ENCODE results near the gene SLC24A4.

The SLC24A4 gene

GRCh38 chr14:92546347-92547053, 223.5 kb downstream of the SLC24A4 start:
- no peaks in the 10 kb centered on the region for H3K36me3 ChIP-seq (ENCODE audit: control insufficient read depth, insufficient read depth, low read length)
- WGBS, 2 experiments (ENCODE audit: insufficient coverage in 2 of 2): 88% methylated on average over 4 of the region's 7 CpGs; no CpG with 5 or more reads in 1 of the 2 experiments
- H3K27ac ChIP-seq (ENCODE audit: low read depth, low read length, severe bottlenecking): no peak overlapping the region
- no peak overlapping the region for H3K4me3 ChIP-seq (ENCODE audit: extremely low read depth, insufficient read depth, low read length, poor library complexity, severe bottlenecking)
- peaks cover 4% of the 10 kb centered on the region for H3K4me1 ChIP-seq (ENCODE audit: control insufficient read depth, insufficient read depth, low read length, poor library complexity, severe bottlenecking)
- H3K9me3 ChIP-seq (ENCODE audit: control insufficient read depth, low read length): no peaks in the 10 kb centered on the region

GRCh38 chr14:92549105-92549858, 226.3 kb downstream of the SLC24A4 start:
- Histone ChIP-seq H3K36me3 (ENCODE audit: control insufficient read depth, insufficient read depth, low read length) (no peaks in the 10 kb centered on the region), H3K4me1 (ENCODE audit: control insufficient read depth, insufficient read depth, low read length, poor library complexity, severe bottlenecking) (peaks cover 18% of the 10 kb centered on the region), H3K9me3 (ENCODE audit: control insufficient read depth, low read length) (no peaks in the 10 kb centered on the region), H3K27ac (ENCODE audit: low read depth, low read length, severe bottlenecking) (no peak overlapping the region), H3K4me3 (ENCODE audit: extremely low read depth, insufficient read depth, low read length, poor library complexity, severe bottlenecking) (no peak overlapping the region)
- WGBS, 2 experiments (ENCODE audit: insufficient coverage in 2 of 2): 85 to 91% methylated on average over 6 to 12 of the region's 17 CpGs

GRCh38 chr14:92549859-92550230, 226.9 kb downstream of the SLC24A4 start:
- Histone ChIP-seq H3K4me3 (ENCODE audit: extremely low read depth, insufficient read depth, low read length, poor library complexity, severe bottlenecking) (no peak overlapping the region), H3K36me3 (ENCODE audit: control insufficient read depth, insufficient read depth, low read length) (no peaks in the 10 kb centered on the region), H3K9me3 (ENCODE audit: control insufficient read depth, low read length) (no peaks in the 10 kb centered on the region), H3K4me1 (ENCODE audit: control insufficient read depth, insufficient read depth, low read length, poor library complexity, severe bottlenecking) (peaks cover 19% of the 10 kb centered on the region), H3K27ac (ENCODE audit: low read depth, low read length, severe bottlenecking) (no peak overlapping the region)
- WGBS, 2 experiments (ENCODE audit: insufficient coverage in 2 of 2): 90 to 91% methylated on average over 5 to 6 of the region's 7 CpGs

Data from mesodermal cell (in vitro differentiated cells).